ENCODE data around the gene SARM1.

The SARM1 gene

GRCh38 chr17:28371245-28372202 lies at the start of gene SARM1:
Gene SARM1 (plus strand): TSS chr17:28371694. CDS start chr17:28372033, 339 bp downstream.
- Histone ChIP-seq H3K4me3 (ENCODE audit: low read depth, low read length) (peak within 1 kb of the TSS; percentile 88), H3K36me3 (ENCODE audit: insufficient read depth, low read length) (no peaks in the 10 kb centered on the region), H3K27ac (ENCODE audit: low read depth, low read length) (peak within 1 kb of the TSS; percentile 58), H3K4me1 (ENCODE audit: control insufficient read depth, insufficient read depth, low read length, unreplicated experiment) (peaks cover 26% of the 10 kb centered on the region), H3K27me3 (ENCODE audit: insufficient read depth, low read length) (no peaks in the 10 kb centered on the region), H2AFZ (ENCODE audit: low read length, unreplicated experiment) (peak within 1 kb of the TSS; percentile 83), H3K79me2 (ENCODE audit: control insufficient read depth, insufficient read depth, low read length, unreplicated experiment) (no peaks in the 10 kb centered on the region)

- Histone ChIP-seq H3K79me2 (ENCODE audit: control insufficient read depth, insufficient read depth, low read length, unreplicated experiment) (peaks cover 6% of the 10 kb centered on the region), H3K27ac (ENCODE audit: low read depth, low read length) (no peak overlapping the region)
Measured at GRCh38 chr17:28324267-28324745, 47.2 kb upstream of the SARM1 start.

GRCh38 chr17:28324781-28325180 lies 46.7 kb upstream of the SARM1 start:
- Histone ChIP-seq H3K36me3 (ENCODE audit: insufficient read depth, low read length) (peaks cover 10% of the 10 kb centered on the region; the same call in 1 of the 2 replicates), H3K79me2 (ENCODE audit: control insufficient read depth, insufficient read depth, low read length, unreplicated experiment) (peaks cover 6% of the 10 kb centered on the region), H3K4me1 (ENCODE audit: control insufficient read depth, insufficient read depth, low read length, unreplicated experiment) (peaks cover 7% of the 10 kb centered on the region)

More at GRCh38 chr17:28324267-28324745, 47.2 kb upstream of the SARM1 start:
- no peaks in the 10 kb centered on the region for H3K27me3 ChIP-seq (ENCODE audit: insufficient read depth, low read length)
- H3K4me3 ChIP-seq (ENCODE audit: low read depth, low read length), result no peak overlapping the region
- no peak overlapping the region for H2AFZ ChIP-seq (ENCODE audit: low read length, unreplicated experiment)
- peaks cover 10% of the 10 kb centered on the region; the same call in 1 of the 2 replicates for H3K36me3 ChIP-seq (ENCODE audit: insufficient read depth, low read length)
- H3K4me1 ChIP-seq (ENCODE audit: control insufficient read depth, insufficient read depth, low read length, unreplicated experiment), result peaks cover 7% of the 10 kb centered on the region

GRCh38 chr17:28325211-28325610 lies 46.3 kb upstream of the SARM1 start:
- Histone ChIP-seq H3K27ac (ENCODE audit: low read depth, low read length) (no peak overlapping the region), H2AFZ (ENCODE audit: low read length, unreplicated experiment) (no peak overlapping the region), H3K27me3 (ENCODE audit: insufficient read depth, low read length) (no peaks in the 10 kb centered on the region), H3K36me3 (ENCODE audit: insufficient read depth, low read length) (peaks cover 10% of the 10 kb centered on the region; the same call in 1 of the 2 replicates), H3K79me2 (ENCODE audit: control insufficient read depth, insufficient read depth, low read length, unreplicated experiment) (peaks cover 2% of the 10 kb centered on the region), H3K4me1 (ENCODE audit: control insufficient read depth, insufficient read depth, low read length, unreplicated experiment) (peaks cover 4% of the 10 kb centered on the region), H3K4me3 (ENCODE audit: low read depth, low read length) (no peak overlapping the region)

More at GRCh38 chr17:28324781-28325180, 46.7 kb upstream of the SARM1 start:
- Histone ChIP-seq H3K4me3 (ENCODE audit: low read depth, low read length) (no peak overlapping the region), H3K27me3 (ENCODE audit: insufficient read depth, low read length) (no peaks in the 10 kb centered on the region), H3K27ac (ENCODE audit: low read depth, low read length) (no peak overlapping the region), H2AFZ (ENCODE audit: low read length, unreplicated experiment) (no peak overlapping the region)

GRCh38 chr17:28326114-28326513 lies 45.4 kb upstream of the SARM1 start:
- Histone ChIP-seq H3K27me3 (ENCODE audit: insufficient read depth, low read length) (no peaks in the 10 kb centered on the region), H3K4me3 (ENCODE audit: low read depth, low read length) (no peak overlapping the region), H3K36me3 (ENCODE audit: insufficient read depth, low read length) (peaks cover 10% of the 10 kb centered on the region; the same call in 1 of the 2 replicates), H2AFZ (ENCODE audit: low read length, unreplicated experiment) (no peak overlapping the region), H3K4me1 (ENCODE audit: control insufficient read depth, insufficient read depth, low read length, unreplicated experiment) (no peaks in the 10 kb centered on the region), H3K79me2 (ENCODE audit: control insufficient read depth, insufficient read depth, low read length, unreplicated experiment) (no peaks in the 10 kb centered on the region), H3K27ac (ENCODE audit: low read depth, low read length) (no peak overlapping the region)

GRCh38 chr17:28327031-28327607 lies 44.4 kb upstream of the SARM1 start:
- Histone ChIP-seq H3K27ac (ENCODE audit: low read depth, low read length) (no peak overlapping the region), H3K79me2 (ENCODE audit: control insufficient read depth, insufficient read depth, low read length, unreplicated experiment) (peaks cover under 1% of the 10 kb centered on the region), H3K27me3 (ENCODE audit: insufficient read depth, low read length) (no peaks in the 10 kb centered on the region), H3K4me1 (ENCODE audit: control insufficient read depth, insufficient read depth, low read length, unreplicated experiment) (no peaks in the 10 kb centered on the region), H3K36me3 (ENCODE audit: insufficient read depth, low read length) (peaks cover 10% of the 10 kb centered on the region; the same call in 1 of the 2 replicates), H2AFZ (ENCODE audit: low read length, unreplicated experiment) (no peak overlapping the region), H3K4me3 (ENCODE audit: low read depth, low read length) (no peak overlapping the region)

GRCh38 chr17:28327709-28328108 lies 43.8 kb upstream of the SARM1 start:
- H2AFZ ChIP-seq (ENCODE audit: low read length, unreplicated experiment), result no peak overlapping the region
- no peaks in the 10 kb centered on the region for H3K4me1 ChIP-seq (ENCODE audit: control insufficient read depth, insufficient read depth, low read length, unreplicated experiment)
- H3K27me3 ChIP-seq (ENCODE audit: insufficient read depth, low read length), result no peaks in the 10 kb centered on the region
- no peak overlapping the region for H3K27ac ChIP-seq (ENCODE audit: low read depth, low read length)
- H3K36me3 ChIP-seq (ENCODE audit: insufficient read depth, low read length), result peaks cover 10% of the 10 kb centered on the region; the same call in 1 of the 2 replicates
- no peak overlapping the region for H3K4me3 ChIP-seq (ENCODE audit: low read depth, low read length)
- peaks cover 4% of the 10 kb centered on the region for H3K79me2 ChIP-seq (ENCODE audit: control insufficient read depth, insufficient read depth, low read length, unreplicated experiment)

GRCh38 chr17:28328325-28328724 lies 43.2 kb upstream of the SARM1 start:
- Histone ChIP-seq H3K79me2 (ENCODE audit: control insufficient read depth, insufficient read depth, low read length, unreplicated experiment) (peaks cover 11% of the 10 kb centered on the region), H3K27me3 (ENCODE audit: insufficient read depth, low read length) (no peaks in the 10 kb centered on the region), H3K4me3 (ENCODE audit: low read depth, low read length) (no peak overlapping the region), H3K27ac (ENCODE audit: low read depth, low read length) (no peak overlapping the region), H3K4me1 (ENCODE audit: control insufficient read depth, insufficient read depth, low read length, unreplicated experiment) (no peaks in the 10 kb centered on the region), H3K36me3 (ENCODE audit: insufficient read depth, low read length) (peaks cover 10% of the 10 kb centered on the region; the same call in 1 of the 2 replicates), H2AFZ (ENCODE audit: low read length, unreplicated experiment) (no peak overlapping the region)

GRCh38 chr17:28330671-28331070 lies 40.8 kb upstream of the SARM1 start:
- H3K79me2 ChIP-seq (ENCODE audit: control insufficient read depth, insufficient read depth, low read length, unreplicated experiment), result peaks cover 29% of the 10 kb centered on the region
- peaks cover 9% of the 10 kb centered on the region for H3K4me1 ChIP-seq (ENCODE audit: control insufficient read depth, insufficient read depth, low read length, unreplicated experiment)
- H3K27ac ChIP-seq (ENCODE audit: low read depth, low read length), result no peak overlapping the region
- no peaks in the 10 kb centered on the region for H3K27me3 ChIP-seq (ENCODE audit: insufficient read depth, low read length)
- peaks cover 10% of the 10 kb centered on the region; the same call in 1 of the 2 replicates for H3K36me3 ChIP-seq (ENCODE audit: insufficient read depth, low read length)
- H2AFZ ChIP-seq (ENCODE audit: low read length, unreplicated experiment), result no peak overlapping the region
- no peak overlapping the region for H3K4me3 ChIP-seq (ENCODE audit: low read depth, low read length)

- H3K36me3 ChIP-seq (ENCODE audit: insufficient read depth, low read length), result peaks cover 10% of the 10 kb centered on the region; the same call in 1 of the 2 replicates
- H3K4me1 ChIP-seq (ENCODE audit: control insufficient read depth, insufficient read depth, low read length, unreplicated experiment), result peaks cover 16% of the 10 kb centered on the region
- no peak overlapping the region for H3K27ac ChIP-seq (ENCODE audit: low read depth, low read length)
- H2AFZ ChIP-seq (ENCODE audit: low read length, unreplicated experiment), result no peak overlapping the region
- H3K79me2 ChIP-seq (ENCODE audit: control insufficient read depth, insufficient read depth, low read length, unreplicated experiment), result peaks cover 39% of the 10 kb centered on the region
- H3K27me3 ChIP-seq (ENCODE audit: insufficient read depth, low read length), result no peaks in the 10 kb centered on the region
- no peak overlapping the region for H3K4me3 ChIP-seq (ENCODE audit: low read depth, low read length)
Measured at GRCh38 chr17:28331891-28332420, 39.5 kb upstream of the SARM1 start.
